Activated naive CD8-positive, alpha-beta T cell treated with anti-CD3 and anti-CD28 coated beads, Interleukin-2, amount 50 U/mL, for 24 hours (primary cell): ENCODE measurements around the gene FCHO1.
"Not testable (repeated sequence)": the region's sequence is repeated elsewhere in the genome, so short reads cannot be mapped to it uniquely, and the experiment has no call there.

Experiments
- ATAC-seq: fragments of 150-1000 bp; cut with Tn5 transposase; one replicate; pipeline ENCODE4 v1.10.0; 2021
- DNase-seq: peaks from one replicate; pipeline ENCODE4 v3.0.0; 2021
- H3K27ac Mint-ChIP-seq: one replicate; pipeline ENCODE4 v1.8.0; 2021; ENCODE audit warnings: mild to moderate bottlenecking, mixed read lengths
- H3K27me3 Mint-ChIP-seq: one replicate; pipeline ENCODE4 v1.8.0; 2021; ENCODE audit warnings: mixed read lengths
- H3K36me3 Mint-ChIP-seq: one replicate; pipeline ENCODE4 v1.8.0; 2021; ENCODE audit warnings: low read depth, mixed read lengths
- H3K4me1 Mint-ChIP-seq: one replicate; pipeline ENCODE4 v1.8.0; 2021; ENCODE audit warnings: mixed read lengths
- H3K4me3 Mint-ChIP-seq: one replicate; pipeline ENCODE4 v1.8.0; 2021; ENCODE audit warnings: mild to moderate bottlenecking, moderate library complexity, mixed read lengths
- H3K9me3 Mint-ChIP-seq: one replicate; pipeline ENCODE4 v1.8.0; 2021; ENCODE audit warnings: mixed read lengths

Gene FCHO1

GRCh38 chr19:17787274-17787913 lies 36.1 kb downstream of the FCHO1 start:
- Mint-ChIP-seq H3K4me1 (peaks cover 17% of the 10 kb centered on the region), H3K36me3 (peaks cover 20% of the 10 kb centered on the region), H3K27me3 (no peaks in the 10 kb centered on the region), H3K4me3 (no peak overlapping the region), H3K9me3 (no peaks in the 10 kb centered on the region), H3K27ac (no peak overlapping the region)
- ATAC-seq (no peak), DNase-seq (no peak)

- H3K36me3 Mint-ChIP-seq: peaks cover 17% of the 10 kb centered on the region
- peaks cover 1% of the 10 kb centered on the region for H3K27me3 Mint-ChIP-seq
Measured at GRCh38 chr19:17788632-17789031, 37.4 kb downstream of the FCHO1 start.

GRCh38 chr19:17790059-17790780 lies 38.9 kb downstream of the FCHO1 start:
- H3K36me3 Mint-ChIP-seq: peaks cover 10% of the 10 kb centered on the region
- H3K4me3 Mint-ChIP-seq: no peak overlapping the region
- no peak for DNase-seq
- no peak overlapping the region for H3K27ac Mint-ChIP-seq
- ATAC-seq: no peak
- no peaks in the 10 kb centered on the region for H3K9me3 Mint-ChIP-seq
- peaks cover 30% of the 10 kb centered on the region for H3K4me1 Mint-ChIP-seq
- peaks cover 11% of the 10 kb centered on the region for H3K27me3 Mint-ChIP-seq

More at GRCh38 chr19:17788632-17789031, 37.4 kb downstream of the FCHO1 start:
- Mint-ChIP-seq H3K4me1 (peaks cover 20% of the 10 kb centered on the region), H3K4me3 (no peak overlapping the region), H3K27ac (peak overlapping the region; percentile 13), H3K9me3 (no peaks in the 10 kb centered on the region)
- DNase-seq (no peak), ATAC-seq (no peak)

- Mint-ChIP-seq H3K4me1 (peaks cover 54% of the 10 kb centered on the region), H3K36me3 (no peaks in the 10 kb centered on the region), H3K27me3 (peaks cover 15% of the 10 kb centered on the region), H3K4me3 (peak overlapping the region; percentile 14), H3K27ac (no peak overlapping the region), H3K9me3 (no peaks in the 10 kb centered on the region)
- no peak for ATAC-seq
- DNase-seq: no peak
Measured at GRCh38 chr19:17794412-17794730, 43.1 kb downstream of the FCHO1 start.

- Mint-ChIP-seq H3K27me3 (peaks cover 15% of the 10 kb centered on the region), H3K36me3 (no peaks in the 10 kb centered on the region), H3K4me1 (peaks cover 54% of the 10 kb centered on the region), H3K27ac (no peak within 1 kb of the TSS), H3K9me3 (no peaks in the 10 kb centered on the region), H3K4me3 (peak within 1 kb of the TSS; percentile 32)
- ATAC-seq (no peak), DNase-seq (peak; percentile 31)
Measured at GRCh38 chr19:17794731-17795494, 43.6 kb downstream of the FCHO1 start, which contains the start of gene B3GNT3. Gene B3GNT3, plus strand, starts transcription at chr19:17795138. Its CDS starts 12,670 bp downstream, at chr19:17807808.

- Mint-ChIP-seq H3K27ac (no peak overlapping the region), H3K27me3 (peaks cover 15% of the 10 kb centered on the region), H3K36me3 (no peaks in the 10 kb centered on the region), H3K4me3 (peak overlapping the region; percentile 32), H3K9me3 (no peaks in the 10 kb centered on the region), H3K4me1 (peaks cover 50% of the 10 kb centered on the region)
- DNase-seq (no peak), ATAC-seq (no peak)
Measured at GRCh38 chr19:17795495-17795856, 44.2 kb downstream of the FCHO1 start.

- Mint-ChIP-seq H3K9me3 (no peaks in the 10 kb centered on the region), H3K27ac (no peak overlapping the region), H3K27me3 (peaks cover 15% of the 10 kb centered on the region), H3K4me1 (peaks cover 47% of the 10 kb centered on the region), H3K36me3 (no peaks in the 10 kb centered on the region), H3K4me3 (no peak overlapping the region)
- no peak for ATAC-seq
- DNase-seq: no peak
Measured at GRCh38 chr19:17796013-17796837, 44.9 kb downstream of the FCHO1 start.

- ATAC-seq: no peak
- DNase-seq: no peak
- Mint-ChIP-seq H3K27ac (peak overlapping the region; percentile 69), H3K27me3 (peaks cover 15% of the 10 kb centered on the region), H3K9me3 (no peaks in the 10 kb centered on the region), H3K4me1 (peaks cover 40% of the 10 kb centered on the region), H3K4me3 (no peak overlapping the region), H3K36me3 (no peaks in the 10 kb centered on the region)
Measured at GRCh38 chr19:17796838-17797423, 45.7 kb downstream of the FCHO1 start.

GRCh38 chr19:17797424-17798201 lies 46.3 kb downstream of the FCHO1 start:
- ATAC-seq (peak; percentile 99), DNase-seq (peak; percentile 71)
- Mint-ChIP-seq H3K27ac (peak overlapping the region; percentile 69), H3K4me3 (no peak overlapping the region), H3K4me1 (peaks cover 41% of the 10 kb centered on the region), H3K36me3 (no peaks in the 10 kb centered on the region), H3K9me3 (no peaks in the 10 kb centered on the region), H3K27me3 (peaks cover 15% of the 10 kb centered on the region)

GRCh38 chr19:17798599-17798998 lies 47.3 kb downstream of the FCHO1 start:
- not testable (repeated sequence) for H3K27ac Mint-ChIP-seq, DNase-seq, H3K4me3 Mint-ChIP-seq, H3K9me3 Mint-ChIP-seq, H3K36me3 Mint-ChIP-seq, ATAC-seq
- H3K27me3 Mint-ChIP-seq: peaks cover 14% of the 10 kb centered on the region
- H3K4me1 Mint-ChIP-seq: peaks cover 47% of the 10 kb centered on the region

- H3K4me3 Mint-ChIP-seq: no peak overlapping the region
- DNase-seq (no peak), ATAC-seq (no peak)
- no peak overlapping the region for H3K27ac Mint-ChIP-seq
- H3K4me1 Mint-ChIP-seq: peaks cover 29% of the 10 kb centered on the region
- no peaks in the 10 kb centered on the region for H3K27me3 Mint-ChIP-seq
- H3K9me3 Mint-ChIP-seq: no peaks in the 10 kb centered on the region
- no peaks in the 10 kb centered on the region for H3K36me3 Mint-ChIP-seq
Measured at GRCh38 chr19:17802137-17802858, 51.0 kb downstream of the FCHO1 start.

GRCh38 chr19:17803264-17803896 lies 52.1 kb downstream of the FCHO1 start:
- H3K4me1 Mint-ChIP-seq: peaks cover 27% of the 10 kb centered on the region
- H3K36me3 Mint-ChIP-seq: no peaks in the 10 kb centered on the region
- DNase-seq: no peak
- H3K4me3 Mint-ChIP-seq: no peak overlapping the region
- no peaks in the 10 kb centered on the region for H3K9me3 Mint-ChIP-seq
- H3K27me3 Mint-ChIP-seq: peaks cover 1% of the 10 kb centered on the region
- ATAC-seq: no peak
- no peak overlapping the region for H3K27ac Mint-ChIP-seq
